Thoracic aorta (tissue), 2 donors: ENCODE results near the gene CUBN. TPM values are rescaled to one million over a fixed set of nuclear protein-coding genes. Genes with fewer than 3 reads are reported as not detected.

Source experiments
- ATAC-seq: fragments of 150-250 bp; one replicate; pipeline ENCODE4 v1.8.0; 2017; ENCODE audit warnings: low read depth; ENCODE audit not compliant: insufficient number of reproducible peaks, low FRiP score
- DNase-seq: peaks from one replicate; pipeline ENCODE4 v3.0.0-alpha.2; 2020; ENCODE audit warnings: low spot score
- H3K27ac ChIP-seq, 2 donors: fragments of 200-600 bp; sonication (generic); 1 replicate in 1 of 2; 2 replicates in 1 of 2; pipeline ENCODE4 v1.5.1; 2016; ENCODE audit warnings: mild to moderate bottlenecking in 2 of 2, moderate library complexity in 2 of 2
- H3K27me3 ChIP-seq: fragments of 200-600 bp; sonication (generic); replicated peaks from 2 replicates; pipeline ENCODE4 v1.6.0; 2016; ENCODE audit warnings: mild to moderate bottlenecking; ENCODE audit not compliant: insufficient read depth
- H3K36me3 ChIP-seq: fragments of 200-600 bp; sonication (generic); one replicate; pipeline ENCODE4 v1.5.1; 2016
- H3K4me1 ChIP-seq, 2 donors: fragments of 200-600 bp; sonication (generic); 1 replicate in 1 of 2; 2 replicates in 1 of 2; pipeline versions ENCODE4 v1.5.1 to v1.6.0; 2016; ENCODE audit warnings: low read depth in 2 of 2, mild to moderate bottlenecking in 1 of 2; ENCODE audit not compliant: control insufficient read depth in 1 of 2
- H3K4me3 ChIP-seq: fragments of 200-600 bp; sonication (generic); 2 replicates; pipeline ENCODE4 v1.5.1; 2016; ENCODE audit warnings: mild to moderate bottlenecking
- H3K9me3 ChIP-seq: fragments of 200-600 bp; sonication (generic); 2 replicates; pipeline ENCODE4 v1.5.1; 2016
- CTCF ChIP-seq: fragments of 200-600 bp; sonication (generic); IDR thresholded peaks from one replicate; pipeline ENCODE4 v1.5.1; 2019; ENCODE audit warnings: antibody characterized with exemption
- total RNA-seq, 2 donors: library from RNA; depleted of rRNA; stranded (reverse); fragments of >200 nt; gene quantifications; one replicate each; pipeline versions ENCODE4 v1.1.0 to v1.2.3, GENCODE V29; 2016

Gene CUBN
- total RNA-seq, 2 donors from 2014 or later: 4.1 to 4.6 TPM

- H3K27ac ChIP-seq: no peak overlapping the region
- no peak overlapping the region for H3K4me3 ChIP-seq
- H3K9me3 ChIP-seq: no peaks in the 10 kb centered on the region
- no peak for TF ChIP-seq CTCF
- peaks cover 7 to 38% of the 10 kb centered on the region in 2 donors for H3K4me1 ChIP-seq
- DNase-seq (no peak), ATAC-seq (no peak)
- no peaks in the 10 kb centered on the region for H3K27me3 ChIP-seq
- H3K36me3 ChIP-seq: no peaks in the 10 kb centered on the region
These were observed 140.7 kb downstream of the CUBN start for GRCh38 chr10:16988900-16989299.

GRCh38 chr10:16987976-16988610, 141.5 kb downstream of the CUBN start:
- no peak for TF ChIP-seq CTCF
- Histone ChIP-seq H3K4me1 (peaks cover 7 to 34% of the 10 kb centered on the region in 2 donors), H3K27me3 (no peaks in the 10 kb centered on the region), H3K4me3 (no peak overlapping the region), H3K9me3 (no peaks in the 10 kb centered on the region), H3K27ac (peak overlapping the region; percentile 66 to 86), H3K36me3 (no peaks in the 10 kb centered on the region)
- DNase-seq: no peak
- no peak for ATAC-seq

GRCh38 chr10:16987206-16987621, 142.4 kb downstream of the CUBN start:
- ATAC-seq: no peak
- Histone ChIP-seq H3K27ac (peak overlapping the region; percentile 66 to 86), H3K9me3 (no peaks in the 10 kb centered on the region), H3K36me3 (no peaks in the 10 kb centered on the region), H3K4me3 (no peak overlapping the region), H3K27me3 (no peaks in the 10 kb centered on the region), H3K4me1 (peaks cover 7 to 32% of the 10 kb centered on the region in 2 donors)
- no peak for DNase-seq
- TF ChIP-seq CTCF: no peak

- H3K4me3 ChIP-seq: no peak overlapping the region
- H3K27me3 ChIP-seq: no peaks in the 10 kb centered on the region
- DNase-seq (no peak), ATAC-seq (no peak)
- H3K9me3 ChIP-seq: no peaks in the 10 kb centered on the region
- H3K4me1 ChIP-seq: peaks cover 7 to 32% of the 10 kb centered on the region in 2 donors
- no peaks in the 10 kb centered on the region for H3K36me3 ChIP-seq
- H3K27ac ChIP-seq: peak overlapping the region; percentile 66 to 86
- no peak for TF ChIP-seq CTCF
These were observed 143.0 kb downstream of the CUBN start for GRCh38 chr10:16986406-16987205.

- peak overlapping the region; percentile 66 to 86 for H3K27ac ChIP-seq
- H3K9me3 ChIP-seq: no peaks in the 10 kb centered on the region
- DNase-seq (no peak), ATAC-seq (no peak)
- no peak overlapping the region for H3K4me3 ChIP-seq
- no peaks in the 10 kb centered on the region for H3K36me3 ChIP-seq
- H3K27me3 ChIP-seq: no peaks in the 10 kb centered on the region
- H3K4me1 ChIP-seq: peaks cover 7 to 32% of the 10 kb centered on the region in 2 donors
- no peak for TF ChIP-seq CTCF
These were observed 143.6 kb downstream of the CUBN start for GRCh38 chr10:16986082-16986405.
